ENCODE results near the gene ASB9. TPM values are rescaled to one million over a fixed set of nuclear protein-coding genes. Genes with fewer than 3 reads are reported as not detected.

ASB9 gene, protein sequence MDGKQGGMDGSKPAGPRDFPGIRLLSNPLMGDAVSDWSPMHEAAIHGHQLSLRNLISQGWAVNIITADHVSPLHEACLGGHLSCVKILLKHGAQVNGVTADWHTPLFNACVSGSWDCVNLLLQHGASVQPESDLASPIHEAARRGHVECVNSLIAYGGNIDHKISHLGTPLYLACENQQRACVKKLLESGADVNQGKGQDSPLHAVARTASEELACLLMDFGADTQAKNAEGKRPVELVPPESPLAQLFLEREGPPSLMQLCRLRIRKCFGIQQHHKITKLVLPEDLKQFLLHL
- 0.54 TPM in 1 of 2 replicates, not detected in the other for total RNA-seq (2021; fragmentation: NEBNext Ultra II Directional; extraction: Animal tissue kit (Norgen Biotek cat#: 25700))
- polyA plus RNA-seq (2011; rRNA removed): 0.64 and 1.2 TPM in 2 replicates
- 0.25 TPM for polyA plus RNA-seq (2011; cell fraction: cytosol; rRNA removed)
- polyA plus RNA-seq (2011; cell fraction: nucleus; rRNA removed): 0.43 TPM
- polyA plus RNA-seq (2012, experiment 1 of 2): 0.62 to 1.8 TPM (median 0.80 TPM) in 4 replicates
- 0.20 TPM for polyA plus RNA-seq (2012, experiment 2 of 2)
- 0.49 TPM for polyA plus RNA-seq (2013, experiment 1 of 2)
- 0.48 TPM for polyA plus RNA-seq (2013, experiment 2 of 2)
- 2.1 TPM in 1 of 2 replicates, not detected in the other for polyA minus RNA-seq (2011; rRNA and poly(A)+ RNA removed)
- 2.0 TPM for polyA minus RNA-seq (2011; cell fraction: cytosol; rRNA and poly(A)+ RNA removed)
- polyA minus RNA-seq (2011; cell fraction: nucleus; rRNA and poly(A)+ RNA removed): not detected
- long read RNA-seq, experiment 1: 0 reads
- long read RNA-seq, experiment 2: 0 reads

GRCh38 chrX:15269618-15270521, at the start of gene ASB9:
ASB9 (minus strand) TSS chrX:15270083; CDS start chrX:15269874, 209 bp downstream.
- Histone ChIP-seq H4K91ac (replicated peaks; ENCODE audit: insufficient read length, low read length) (no peak within 1 kb of the TSS), H3K27me3 (replicated peaks in 1 of 4; ENCODE audit: control insufficient read depth in 3 of 4, extremely low read depth in 1 of 4, insufficient read depth in 3 of 4, low read length in 3 of 4) (no peaks in the 10 kb centered on the region), H2AK5ac (ENCODE audit: low read depth, low read length) (no peak within 1 kb of the TSS), H3K4me1 (replicated peaks in 1 of 4; ENCODE audit: control insufficient read depth in 3 of 4, insufficient read depth in 4 of 4, low read length in 3 of 4) (0 out of 7 replicates have a peak, but pooled peaks cover 0 to 5% (median 0%) of the 10 kb centered on the region in 4 experiments), H3K4ac (replicated peaks; ENCODE audit: insufficient read length, low read depth, low read length) (no peak within 1 kb of the TSS), H3K79me1 (ENCODE audit: low read depth, low read length) (no peaks in the 10 kb centered on the region), H3K9me3 (ENCODE audit: insufficient read depth in 2 of 2, low read depth in 1 of 2, low read length in 1 of 2) (no peaks in the 10 kb centered on the region), H3K27ac (ENCODE audit: low read depth, low read length) (no peak within 1 kb of the TSS), H4K5ac (ENCODE audit: insufficient read length, low read depth, low read length) (no peak within 1 kb of the TSS), H3K23me2 (ENCODE audit: low read depth, low read length) (no peaks in the 10 kb centered on the region), H3K36me3 (ENCODE audit: control insufficient read depth in 2 of 4, insufficient read depth in 4 of 4, low read length in 3 of 4) (no peaks in the 10 kb centered on the region), H3K18ac (ENCODE audit: extremely low read depth, low read length) (no peak within 1 kb of the TSS), H3K9ac (replicated peaks in 1 of 4; ENCODE audit: extremely low read depth in 1 of 4, low read depth in 3 of 4, low read length in 3 of 4) (no peak within 1 kb of the TSS), H4K20me1 (replicated peaks in 1 of 2; ENCODE audit: control insufficient read depth in 1 of 2, insufficient read depth in 2 of 2, low read length in 2 of 2) (no peaks in the 10 kb centered on the region), H3K56ac (replicated peaks; ENCODE audit: insufficient read length, low read depth, low read length) (no peak within 1 kb of the TSS), H3K4me3 (ENCODE audit: extremely low read depth in 1 of 4, insufficient read depth in 2 of 4, low read depth in 3 of 4, low read length in 4 of 4) (no peak within 1 kb of the TSS; a peak in 1 of 8 replicates), H3K4me2 (ENCODE audit: insufficient read depth in 1 of 2, low read depth in 2 of 2, low read length in 2 of 2) (no peak within 1 kb of the TSS), H3K23ac (ENCODE audit: insufficient read length) (no peak within 1 kb of the TSS), H4K8ac (ENCODE audit: extremely low read depth, insufficient read depth, low read length) (no peak within 1 kb of the TSS; the same call in 1 of the 2 replicates), H3K14ac (ENCODE audit: insufficient read length) (no peak within 1 kb of the TSS), H2BK5ac (ENCODE audit: low read depth, low read length) (no peak within 1 kb of the TSS), H2BK20ac (ENCODE audit: low read length) (no peak within 1 kb of the TSS), H3K79me2 (ENCODE audit: control insufficient read depth in 1 of 2, insufficient read depth in 2 of 2, low read length in 2 of 2) (no peaks in the 10 kb centered on the region), H2BK120ac (replicated peaks; ENCODE audit: low read depth, low read length) (no peak within 1 kb of the TSS), H2AFZ (ENCODE audit: low read length) (peak within 1 kb of the TSS; percentile 82), H2BK12ac (ENCODE audit: low read depth, low read length) (no peak within 1 kb of the TSS), H2BK15ac (ENCODE audit: low read length) (no peak within 1 kb of the TSS)
- FAIRE-seq (no peak), DNase-seq (ENCODE audit: low read depth in 1 of 2, low spot score in 2 of 2) (peak in 1 of 2 experiments; percentile 39)
- WGBS, 2 experiments (ENCODE audit: extremely low coverage in 1 of 2, insufficient coverage in 1 of 2, insufficient read length in 1 of 2, insufficient replicate concordance in 2 of 2, low coverage in 1 of 2, low lambda C conversion rate in 2 of 2, missing lambda C conversion rate in 1 of 2): 75% methylated on average over 3 of the region's 15 CpGs; no CpG with 5 or more reads in 1 of the 2 experiments
- CTCF ChIA-PET (ENCODE audit: partially characterized antibody): no interaction called here
- POLR2A ChIA-PET (ENCODE audit: partially characterized antibody): no interaction called here
- no peak for TF ChIP-seq PHF8 (conservative IDR thresholded peaks at IDR 0.05; ENCODE audit: low read depth, low read length)
- TF ChIP-seq SIX5 (IDR thresholded peaks at IDR 0.05; ENCODE audit: low read depth, low read length): no peak
- no peak for TF ChIP-seq CREB1 (IDR thresholded peaks at IDR 0.05)
- no peak for TF ChIP-seq NRF1 (IDR thresholded peaks at IDR 0.05; ENCODE audit: low read depth, low read length)
- no peak for TF ChIP-seq RAD21 (IDR thresholded peaks at IDR 0.05 in 1 of 2, conservative IDR thresholded peaks at IDR 0.05 in 1 of 2; ENCODE audit: low read depth in 2 of 2, low read length in 2 of 2)
- TF ChIP-seq SP4 (IDR thresholded peaks at IDR 0.05; ENCODE audit: low read length): no peak
- TF ChIP-seq CBX5 (IDR thresholded peaks at IDR 0.05; ENCODE audit: low read depth, low read length): no peak
- TF ChIP-seq SP1 (IDR thresholded peaks at IDR 0.05; ENCODE audit: low read depth, low read length): no peak
